ENCODE measurements around the gene RALGAPB.

GRCh38 chr20:38620441-38620840, 147.8 kb downstream of the RALGAPB start:
- TF ChIP-seq, protein P1, sequence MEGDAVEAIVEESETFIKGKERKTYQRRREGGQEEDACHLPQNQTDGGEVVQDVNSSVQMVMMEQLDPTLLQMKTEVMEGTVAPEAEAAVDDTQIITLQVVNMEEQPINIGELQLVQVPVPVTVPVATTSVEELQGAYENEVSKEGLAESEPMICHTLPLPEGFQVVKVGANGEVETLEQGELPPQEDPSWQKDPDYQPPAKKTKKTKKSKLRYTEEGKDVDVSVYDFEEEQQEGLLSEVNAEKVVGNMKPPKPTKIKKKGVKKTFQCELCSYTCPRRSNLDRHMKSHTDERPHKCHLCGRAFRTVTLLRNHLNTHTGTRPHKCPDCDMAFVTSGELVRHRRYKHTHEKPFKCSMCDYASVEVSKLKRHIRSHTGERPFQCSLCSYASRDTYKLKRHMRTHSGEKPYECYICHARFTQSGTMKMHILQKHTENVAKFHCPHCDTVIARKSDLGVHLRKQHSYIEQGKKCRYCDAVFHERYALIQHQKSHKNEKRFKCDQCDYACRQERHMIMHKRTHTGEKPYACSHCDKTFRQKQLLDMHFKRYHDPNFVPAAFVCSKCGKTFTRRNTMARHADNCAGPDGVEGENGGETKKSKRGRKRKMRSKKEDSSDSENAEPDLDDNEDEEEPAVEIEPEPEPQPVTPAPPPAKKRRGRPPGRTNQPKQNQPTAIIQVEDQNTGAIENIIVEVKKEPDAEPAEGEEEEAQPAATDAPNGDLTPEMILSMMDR (IDR thresholded peaks at IDR 0.05): no peak
- TF ChIP-seq POLR2A (IDR thresholded peaks at IDR 0.05): no peak

Data from testis (tissue), 2 donors.